Measurements from ENCODE around the gene RNPC3.

The RNPC3 gene

DNA sequence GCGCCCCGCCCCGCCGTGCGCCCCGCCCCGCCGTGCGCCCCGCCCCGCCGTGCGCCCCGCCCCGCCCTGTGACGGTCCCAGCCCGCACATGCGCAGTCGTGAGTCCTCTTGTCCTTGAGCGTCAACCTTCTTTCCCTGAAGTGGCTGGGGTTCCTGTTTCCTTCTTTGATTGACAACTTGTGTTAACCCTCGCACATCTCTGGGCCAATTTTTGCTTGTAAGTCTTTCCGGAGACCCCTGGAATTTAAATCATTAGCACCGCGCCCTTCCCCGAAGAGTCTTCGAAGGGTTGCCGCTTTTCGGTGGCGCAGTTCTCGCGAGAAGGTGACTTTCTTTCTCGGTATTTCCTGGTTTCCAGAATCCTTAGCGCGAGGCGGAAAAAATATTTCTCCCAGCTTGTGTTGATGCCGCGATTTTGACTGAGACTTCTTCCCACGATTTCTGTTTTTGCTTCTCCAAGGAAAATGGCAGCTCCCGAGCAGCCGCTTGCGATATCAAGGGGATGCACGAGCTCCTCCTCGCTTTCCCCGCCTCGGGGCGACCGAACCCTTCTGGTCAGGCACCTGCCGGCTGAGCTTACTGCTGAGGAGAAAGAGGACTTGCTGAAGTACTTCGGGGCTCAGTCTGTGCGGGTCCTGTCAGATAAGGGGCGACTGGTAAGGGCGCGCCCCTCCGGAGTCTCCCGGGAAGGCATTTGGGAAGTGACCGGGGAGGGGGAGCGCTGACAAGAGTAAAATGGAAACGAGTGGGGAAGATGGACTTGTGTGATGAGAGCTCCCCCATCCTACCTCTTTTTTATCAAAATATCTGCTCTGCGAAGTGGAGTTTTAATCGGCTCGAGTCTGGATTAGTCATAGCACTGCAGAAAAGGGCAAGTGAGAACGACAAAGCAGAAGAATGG lies at the start of gene RNPC3:
TSS of gene RNPC3 (plus strand) at position 93 of the 901 bp plus-strand sequence. CDS start at position 465, 372 bp downstream.
- DNase-seq (ENCODE audit: low spot score), result peak; percentile 77

- no peak for DNase-seq (ENCODE audit: low spot score)
Measured at GRCh38 chr1:103477101-103477500, 48.4 kb upstream of the RNPC3 start.

DNA sequence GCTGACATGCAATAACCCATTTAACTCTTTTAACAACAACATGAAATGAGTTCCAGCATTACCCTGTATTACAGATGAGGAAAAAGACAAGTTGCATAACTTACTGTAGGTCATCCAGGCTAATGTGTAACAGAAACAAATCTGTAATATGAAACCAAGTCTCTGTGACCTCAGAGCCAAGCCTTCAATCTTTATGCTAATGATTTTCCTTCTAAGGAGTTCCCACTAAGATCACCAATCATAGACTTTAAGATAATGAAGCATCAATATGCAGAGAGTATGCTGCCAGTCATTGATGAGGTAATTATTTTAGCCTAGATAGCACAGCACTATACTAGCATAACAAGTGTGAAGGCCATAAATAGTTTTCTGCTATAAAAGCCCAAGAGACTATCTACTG lies 35.6 kb upstream of the RNPC3 start:
- no peak for DNase-seq (ENCODE audit: low spot score)

GRCh38 chr1:103492003-103492625 lies 33.4 kb upstream of the RNPC3 start:
- no peak for DNase-seq (ENCODE audit: low spot score)

- DNase-seq (ENCODE audit: low spot score), result no peak
Measured at GRCh38 chr1:103496014-103496635, 29.4 kb upstream of the RNPC3 start.

DNA sequence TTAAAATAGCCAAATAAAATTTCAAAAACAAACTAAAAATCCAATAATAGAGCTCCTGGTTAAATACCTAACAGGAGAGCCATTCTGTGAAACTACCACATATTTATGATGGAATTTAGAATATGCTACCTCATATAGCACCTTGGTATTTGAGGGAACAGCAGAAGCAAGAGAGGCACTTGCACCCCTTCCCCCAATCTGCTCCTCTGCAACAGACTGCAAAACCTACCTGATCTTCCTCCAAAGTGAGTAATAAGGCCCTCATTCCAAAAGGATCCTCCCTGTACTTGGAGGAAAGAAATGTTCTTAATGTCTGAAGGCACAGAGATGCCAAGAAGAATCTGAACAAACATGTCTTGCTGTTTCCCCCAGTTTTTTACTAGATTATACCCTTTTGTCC lies 28.1 kb upstream of the RNPC3 start:
- no peak for DNase-seq (ENCODE audit: low spot score)

DNA sequence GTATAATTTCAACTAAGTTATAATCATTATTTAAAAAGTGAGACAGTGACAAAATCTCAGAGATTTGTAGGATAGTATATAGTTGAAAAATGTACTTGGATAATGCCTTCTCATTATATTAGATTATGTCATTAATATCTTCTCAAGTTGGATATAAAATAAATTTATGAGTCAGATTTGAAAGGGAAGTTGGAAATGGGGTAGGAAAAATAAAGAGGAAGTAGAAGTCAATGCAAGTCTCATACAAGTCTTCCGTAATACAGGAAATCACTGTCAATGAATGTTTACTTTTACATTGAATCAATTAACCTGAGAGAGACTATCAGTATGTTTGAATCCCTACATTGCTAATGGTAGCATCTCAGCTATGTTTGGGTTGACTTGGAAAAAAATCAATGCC lies 16.2 kb upstream of the RNPC3 start:
- DNase-seq (ENCODE audit: low spot score), result no peak

DNA sequence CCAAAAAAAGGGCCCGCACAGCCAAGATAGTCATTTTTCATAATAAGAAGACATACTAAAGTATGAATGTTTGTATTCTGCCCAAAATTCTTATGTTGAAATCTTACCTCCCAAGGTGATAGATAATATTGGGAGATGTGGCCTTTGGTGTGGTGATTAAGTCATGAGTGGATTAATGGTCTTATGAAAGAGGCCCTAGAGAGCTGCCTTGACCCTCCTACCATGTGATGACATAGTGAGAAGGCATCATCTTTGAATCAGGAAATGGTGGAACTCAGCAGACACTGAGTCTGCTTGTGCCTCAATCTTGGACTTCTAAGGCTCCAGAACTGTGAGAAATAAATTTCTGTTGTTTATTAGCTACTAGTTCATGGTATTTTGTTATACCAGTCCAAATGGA lies 11.8 kb upstream of the RNPC3 start:
- no peak for DNase-seq (ENCODE audit: low spot score)

- peak; percentile 23 for DNase-seq (ENCODE audit: low spot score)
Measured at GRCh38 chr1:103514920-103515503, 10.5 kb upstream of the RNPC3 start.

DNA sequence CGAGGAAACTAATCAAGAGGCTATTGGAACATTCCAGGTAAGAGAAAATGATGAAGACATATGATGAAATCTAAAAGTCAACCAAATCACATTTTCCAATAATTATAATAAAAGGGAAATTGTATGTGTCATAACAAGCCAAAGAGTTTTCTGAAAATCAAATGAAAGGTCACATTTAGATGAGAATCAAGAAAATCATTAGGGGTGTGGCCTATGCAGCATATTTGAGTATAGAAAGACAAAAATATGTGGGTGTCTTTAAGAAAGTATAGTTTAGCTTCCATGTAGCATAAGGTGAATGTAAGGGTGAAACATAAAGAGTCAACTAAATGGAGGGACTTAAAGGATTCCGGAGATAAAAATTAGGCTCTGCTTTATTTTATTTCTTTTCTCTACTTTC lies 9.2 kb upstream of the RNPC3 start:
- DNase-seq (ENCODE audit: low spot score), result no peak

GRCh38 chr1:103516693-103517092 lies 8.8 kb upstream of the RNPC3 start:
- DNase-seq (ENCODE audit: low spot score), result no peak

DNA sequence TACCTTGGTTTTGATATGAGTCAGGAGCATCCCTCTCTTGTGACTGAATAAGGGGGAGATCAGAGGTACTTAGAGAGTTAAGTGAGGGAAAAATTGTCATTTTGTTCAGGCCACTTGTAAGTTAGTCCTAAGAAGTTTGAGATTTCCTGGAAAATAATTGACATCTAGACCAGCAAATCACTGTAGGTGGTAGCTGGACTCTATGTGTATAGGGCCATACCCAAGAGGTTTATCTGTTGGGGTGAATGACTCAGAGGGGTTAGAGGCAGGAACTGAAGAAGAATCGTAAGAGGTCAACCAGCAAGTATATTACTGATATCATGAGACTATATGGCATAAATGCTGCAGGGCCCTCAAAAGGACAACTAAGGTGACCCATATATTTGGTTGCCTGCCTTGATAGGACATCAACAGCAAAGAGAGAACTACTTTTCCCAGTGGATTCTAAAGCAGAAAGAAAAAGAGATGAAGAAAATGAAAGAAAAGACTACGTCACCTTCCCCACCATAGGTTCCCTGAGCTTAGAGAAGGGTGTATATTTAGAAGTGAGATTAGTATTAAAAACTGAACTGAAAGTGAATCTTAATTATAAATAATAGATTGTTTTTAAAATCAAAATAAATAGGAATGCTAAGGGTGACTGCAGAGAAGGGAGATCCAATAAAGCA lies 8.0 kb upstream of the RNPC3 start:
- DNase-seq (ENCODE audit: low spot score), result no peak

GRCh38 chr1:103520822-103521221 lies 4.7 kb upstream of the RNPC3 start:
- no peak for DNase-seq (ENCODE audit: low spot score)

DNA sequence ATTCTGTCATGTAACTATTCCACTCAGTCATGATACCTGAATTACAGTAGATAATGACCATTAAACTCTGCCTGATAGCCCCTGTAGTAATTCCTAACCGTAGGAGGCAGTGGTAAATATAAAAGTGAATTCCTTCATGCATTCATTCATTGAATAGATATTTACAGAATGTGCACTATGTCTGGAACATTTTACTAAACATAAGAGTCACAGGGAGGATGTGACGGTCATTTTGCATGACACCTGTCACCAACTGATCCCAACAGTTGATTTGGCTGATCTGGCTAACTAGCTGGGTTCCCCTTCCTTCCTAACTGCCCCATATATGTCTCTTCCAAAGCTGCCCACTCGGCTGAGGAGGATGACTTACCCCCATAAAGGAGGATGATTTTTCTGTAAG lies 2.2 kb upstream of the RNPC3 start:
- DNase-seq (ENCODE audit: low spot score), result no peak

GRCh38 chr1:103525114-103525606 lies 339 bp upstream of the RNPC3 start:
- DNase-seq (ENCODE audit: low spot score), result peak; percentile 74

DNA sequence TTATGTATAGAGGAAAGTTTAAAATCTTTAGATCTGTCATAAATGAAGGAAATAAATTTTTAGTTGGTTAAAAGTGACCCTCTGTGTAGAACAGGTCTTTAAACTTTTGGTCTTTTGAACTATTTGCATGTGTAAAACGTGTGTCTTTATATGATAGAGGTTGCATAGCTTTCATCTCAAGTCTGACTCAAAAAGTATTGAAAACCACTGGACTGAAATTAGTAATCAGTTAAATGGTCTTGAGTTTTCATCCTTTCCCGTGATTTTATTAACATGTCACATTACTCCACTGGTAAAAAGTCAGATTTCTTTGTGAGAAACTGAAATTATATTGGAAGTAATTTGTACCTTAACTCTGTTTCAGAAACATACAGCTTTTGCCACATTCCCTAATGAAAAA lies 1.8 kb downstream of the RNPC3 start:
- DNase-seq (ENCODE audit: low spot score), result no peak

- peak; percentile 4 for DNase-seq (ENCODE audit: low spot score)
Measured at GRCh38 chr1:103529746-103530145, 4.2 kb downstream of the RNPC3 start.

- no peak for DNase-seq (ENCODE audit: low spot score)
Measured at GRCh38 chr1:103538226-103538625, 12.7 kb downstream of the RNPC3 start.

DNA sequence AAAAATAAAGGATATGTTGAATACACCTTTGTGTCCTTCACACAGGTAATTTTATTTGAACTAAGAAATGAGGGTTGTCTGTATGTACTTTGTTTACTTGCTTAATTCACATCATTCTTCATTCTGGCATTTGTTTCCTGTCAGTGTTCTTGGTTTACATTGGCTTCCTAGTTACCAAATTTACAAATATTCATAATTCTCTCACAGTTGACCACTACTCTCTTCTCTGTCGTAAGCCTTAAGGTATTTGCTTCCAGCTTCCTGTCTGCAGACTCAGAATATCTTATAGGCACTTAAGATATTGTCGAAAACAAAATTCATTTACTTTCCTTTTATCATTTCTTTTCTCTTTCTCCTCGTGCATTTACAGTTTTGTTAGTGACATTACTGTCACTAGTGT lies 15.9 kb downstream of the RNPC3 start:
- no peak for DNase-seq (ENCODE audit: low spot score)

DNA sequence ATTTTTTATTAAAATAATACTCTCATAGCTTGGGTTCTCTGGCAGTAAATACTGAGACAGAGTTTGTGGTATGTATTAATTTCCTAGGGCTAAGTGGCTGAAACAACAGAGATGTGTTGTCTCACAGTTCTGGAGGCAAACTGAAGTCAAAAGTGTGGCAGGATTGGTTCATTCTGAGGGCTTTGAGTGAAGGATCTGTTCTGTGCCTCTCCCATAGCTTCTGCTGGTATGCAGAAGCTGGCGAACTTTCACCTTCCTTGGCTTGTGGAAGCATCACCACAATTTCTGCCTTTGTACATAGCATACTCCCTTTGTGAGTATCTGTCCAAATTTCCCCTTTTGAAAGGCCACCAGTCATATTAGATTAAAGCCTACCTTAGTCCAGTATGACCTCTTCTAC lies 21.0 kb downstream of the RNPC3 start:
- no peak for DNase-seq (ENCODE audit: low spot score)

DNA sequence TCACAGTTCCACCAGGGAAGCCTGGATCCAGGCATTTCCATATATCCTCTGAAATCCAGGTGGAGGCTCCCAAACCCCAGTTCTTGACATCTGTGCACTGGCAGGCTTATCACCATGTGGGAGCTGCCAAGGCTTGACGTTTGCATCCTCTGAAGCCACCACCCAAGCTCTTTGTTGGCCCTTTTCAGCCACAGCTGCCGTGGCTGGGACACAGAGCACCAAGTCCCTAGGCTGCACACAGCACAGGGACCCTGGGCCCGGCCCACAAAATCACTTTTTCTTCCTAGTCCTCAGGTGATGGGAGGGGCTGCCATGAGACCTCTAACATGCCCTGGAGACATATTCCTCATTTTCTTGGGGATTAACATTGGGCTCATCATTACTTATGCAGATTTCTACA lies 22.3 kb downstream of the RNPC3 start:
- no peak for DNase-seq (ENCODE audit: low spot score)

DNA sequence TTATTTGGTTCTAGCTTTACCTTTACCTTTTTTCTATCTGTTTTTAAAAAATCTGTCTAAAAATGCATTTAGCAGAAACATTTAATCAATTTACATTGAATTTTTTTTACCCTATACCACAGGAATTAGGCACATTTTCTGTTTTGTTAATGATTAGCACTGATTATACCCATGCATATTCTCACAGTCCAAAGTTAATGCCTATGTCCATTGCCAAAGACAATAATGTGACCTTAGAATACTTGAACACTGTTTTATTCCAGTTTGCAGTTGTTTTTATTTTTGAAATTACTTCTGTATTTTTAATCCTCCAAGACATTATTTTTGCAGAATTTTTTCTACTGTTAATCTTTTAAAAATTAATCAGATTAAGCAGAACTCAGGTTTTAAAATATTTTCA lies 34.9 kb downstream of the RNPC3 start:
- DNase-seq (ENCODE audit: low spot score), result no peak
